ENCODE measurements around the gene NT5C3B.
A peak's percentile ranks its signal among the peaks of the same experiment; 100 is the strongest.

The NT5C3B gene

GRCh38 chr17:41813152-41813680 lies 22.8 kb downstream of the NT5C3B start:
- no peak for TF ChIP-seq FOXM1 (IDR thresholded peaks at IDR 0.05; ENCODE audit: borderline replicate concordance, low read depth)
- TF ChIP-seq CREB1 (IDR thresholded peaks at IDR 0.05; ENCODE audit: low read depth) = no peak
- no peak for TF ChIP-seq NFIC (IDR thresholded peaks at IDR 0.05)
- no peak for TF ChIP-seq TEAD4 (IDR thresholded peaks at IDR 0.05)
- no peak for TF ChIP-seq EP300 (IDR thresholded peaks at IDR 0.05; ENCODE audit: borderline replicate concordance)
- TF ChIP-seq EGR1 (IDR thresholded peaks at IDR 0.05) = no peak
- TF ChIP-seq, protein P1, sequence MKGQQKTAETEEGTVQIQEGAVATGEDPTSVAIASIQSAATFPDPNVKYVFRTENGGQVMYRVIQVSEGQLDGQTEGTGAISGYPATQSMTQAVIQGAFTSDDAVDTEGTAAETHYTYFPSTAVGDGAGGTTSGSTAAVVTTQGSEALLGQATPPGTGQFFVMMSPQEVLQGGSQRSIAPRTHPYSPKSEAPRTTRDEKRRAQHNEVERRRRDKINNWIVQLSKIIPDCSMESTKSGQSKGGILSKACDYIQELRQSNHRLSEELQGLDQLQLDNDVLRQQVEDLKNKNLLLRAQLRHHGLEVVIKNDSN (IDR thresholded peaks at IDR 0.05) = no peak
- TF ChIP-seq TAF1 (IDR thresholded peaks at IDR 0.05; ENCODE audit: low read depth) = no peak
- TF ChIP-seq, protein P2, sequence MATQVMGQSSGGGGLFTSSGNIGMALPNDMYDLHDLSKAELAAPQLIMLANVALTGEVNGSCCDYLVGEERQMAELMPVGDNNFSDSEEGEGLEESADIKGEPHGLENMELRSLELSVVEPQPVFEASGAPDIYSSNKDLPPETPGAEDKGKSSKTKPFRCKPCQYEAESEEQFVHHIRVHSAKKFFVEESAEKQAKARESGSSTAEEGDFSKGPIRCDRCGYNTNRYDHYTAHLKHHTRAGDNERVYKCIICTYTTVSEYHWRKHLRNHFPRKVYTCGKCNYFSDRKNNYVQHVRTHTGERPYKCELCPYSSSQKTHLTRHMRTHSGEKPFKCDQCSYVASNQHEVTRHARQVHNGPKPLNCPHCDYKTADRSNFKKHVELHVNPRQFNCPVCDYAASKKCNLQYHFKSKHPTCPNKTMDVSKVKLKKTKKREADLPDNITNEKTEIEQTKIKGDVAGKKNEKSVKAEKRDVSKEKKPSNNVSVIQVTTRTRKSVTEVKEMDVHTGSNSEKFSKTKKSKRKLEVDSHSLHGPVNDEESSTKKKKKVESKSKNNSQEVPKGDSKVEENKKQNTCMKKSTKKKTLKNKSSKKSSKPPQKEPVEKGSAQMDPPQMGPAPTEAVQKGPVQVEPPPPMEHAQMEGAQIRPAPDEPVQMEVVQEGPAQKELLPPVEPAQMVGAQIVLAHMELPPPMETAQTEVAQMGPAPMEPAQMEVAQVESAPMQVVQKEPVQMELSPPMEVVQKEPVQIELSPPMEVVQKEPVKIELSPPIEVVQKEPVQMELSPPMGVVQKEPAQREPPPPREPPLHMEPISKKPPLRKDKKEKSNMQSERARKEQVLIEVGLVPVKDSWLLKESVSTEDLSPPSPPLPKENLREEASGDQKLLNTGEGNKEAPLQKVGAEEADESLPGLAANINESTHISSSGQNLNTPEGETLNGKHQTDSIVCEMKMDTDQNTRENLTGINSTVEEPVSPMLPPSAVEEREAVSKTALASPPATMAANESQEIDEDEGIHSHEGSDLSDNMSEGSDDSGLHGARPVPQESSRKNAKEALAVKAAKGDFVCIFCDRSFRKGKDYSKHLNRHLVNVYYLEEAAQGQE (IDR thresholded peaks at IDR 0.05; ENCODE audit: low read depth) = no peak

- TF ChIP-seq, protein P2 (IDR thresholded peaks at IDR 0.05; ENCODE audit: low read depth) = no peak
- TF ChIP-seq EP300 (IDR thresholded peaks at IDR 0.05; ENCODE audit: borderline replicate concordance) (no peak), RAD21 (IDR thresholded peaks at IDR 0.05; ENCODE audit: low read depth) (no peak), CREB1 (IDR thresholded peaks at IDR 0.05; ENCODE audit: low read depth) (no peak), NFIC (IDR thresholded peaks at IDR 0.05) (peak; percentile 2; the same call in 1 of the 2 replicates), ZBTB7A (IDR thresholded peaks at IDR 0.05; ENCODE audit: low read depth) (peak; percentile 66; the same call in 1 of the 2 replicates), CEBPB (IDR thresholded peaks at IDR 0.05) (no peak), TEAD4 (IDR thresholded peaks at IDR 0.05) (no peak), TCF12 (IDR thresholded peaks at IDR 0.05; ENCODE audit: low read depth) (peak; percentile 58; the same call in 1 of the 2 replicates), YY1 (IDR thresholded peaks at IDR 0.05; ENCODE audit: low read depth) (0 out of 2 replicates have a peak, but pooled peaks have one; percentile 14)
- TF ChIP-seq, protein P3, sequence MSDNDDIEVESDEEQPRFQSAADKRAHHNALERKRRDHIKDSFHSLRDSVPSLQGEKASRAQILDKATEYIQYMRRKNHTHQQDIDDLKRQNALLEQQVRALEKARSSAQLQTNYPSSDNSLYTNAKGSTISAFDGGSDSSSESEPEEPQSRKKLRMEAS (IDR thresholded peaks at IDR 0.05) = peak; percentile 96
- TF ChIP-seq, protein P1 (IDR thresholded peaks at IDR 0.05) = peak; percentile 45; the same call in 1 of the 2 replicates
These were observed 23.5 kb downstream of the NT5C3B start, which contains the start of gene FKBP10 for GRCh38 chr17:41812381-41813151. Gene FKBP10, plus strand, starts transcription at chr17:41813004. Its CDS starts 31 bp downstream, at chr17:41813035.

DNA sequence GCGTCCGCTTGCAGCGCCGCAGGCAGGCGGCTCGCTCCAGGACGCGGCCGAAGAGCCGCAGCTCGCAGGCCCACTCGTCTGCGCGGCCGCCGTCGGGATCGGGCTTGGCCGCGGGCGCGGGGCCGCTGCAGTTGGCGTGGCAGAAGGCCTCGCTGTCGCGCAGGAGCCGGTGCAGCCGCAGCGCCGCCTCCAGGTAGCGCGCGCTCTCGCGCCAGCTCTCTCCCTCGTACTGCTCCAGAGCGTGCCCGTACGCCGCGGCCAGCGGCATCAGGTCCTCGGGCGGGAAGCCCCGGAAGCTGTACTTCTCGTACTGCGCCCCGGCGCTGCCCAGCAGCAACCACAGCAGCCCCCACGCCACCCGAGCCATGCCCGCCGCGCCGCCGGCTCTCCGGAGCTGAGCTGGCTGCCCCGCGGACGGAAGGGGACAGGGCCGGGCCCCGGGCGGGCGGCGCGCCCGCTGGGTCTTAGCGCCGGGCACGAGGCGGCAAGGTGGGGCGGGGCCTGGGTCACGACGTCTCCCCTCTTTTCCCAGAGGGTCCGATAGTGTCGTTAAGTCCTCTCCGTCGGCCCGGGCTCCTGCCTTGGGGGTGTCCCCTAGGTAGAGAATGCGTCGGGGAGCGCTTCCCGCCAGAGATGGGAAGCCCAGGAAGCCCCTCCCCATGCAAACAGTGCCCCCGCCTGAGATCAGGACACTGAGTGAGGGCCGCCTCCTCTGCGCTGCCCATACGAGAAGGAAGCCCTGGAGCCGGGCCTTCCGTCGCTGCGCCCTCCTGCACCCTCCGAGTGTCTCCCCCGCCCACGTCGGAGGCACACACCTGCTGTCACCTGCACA lies 24.3 kb downstream of the NT5C3B start, which contains the start of gene P3H4:
Gene P3H4, minus strand, starts transcription at position 401 of the 832 bp plus-strand sequence. Its CDS starts 34 bp downstream, at position 367.
- 0 out of 2 replicates have a peak, but pooled peaks have one; percentile 20 for TF ChIP-seq EGR1 (IDR thresholded peaks at IDR 0.05)
- peak; percentile 27; the same call in 1 of the 2 replicates for TF ChIP-seq NFIC (IDR thresholded peaks at IDR 0.05)
- TF ChIP-seq CREB1 (IDR thresholded peaks at IDR 0.05; ENCODE audit: low read depth) = no peak
- TF ChIP-seq TCF12 (IDR thresholded peaks at IDR 0.05; ENCODE audit: low read depth) = no peak
- peak; percentile 60; the same call in 1 of the 2 replicates for TF ChIP-seq TAF1 (IDR thresholded peaks at IDR 0.05; ENCODE audit: low read depth)
- TF ChIP-seq, protein P2 (IDR thresholded peaks at IDR 0.05; ENCODE audit: low read depth) = 0 out of 2 replicates have a peak, but pooled peaks have one; percentile 26
- TF ChIP-seq, protein P3 (IDR thresholded peaks at IDR 0.05) = peak; percentile 84
- TF ChIP-seq RAD21 (IDR thresholded peaks at IDR 0.05; ENCODE audit: low read depth) = peak; percentile 53; the same call in 1 of the 2 replicates
- 0 out of 2 replicates have a peak, but pooled peaks have one; percentile 50 for TF ChIP-seq ZBTB7A (IDR thresholded peaks at IDR 0.05; ENCODE audit: low read depth)

Measured in Ishikawa (cell line).